DND-41 (cell line): ENCODE data around the gene EPHB2.

Experiments used
- ATAC-seq: fragments of 200-7000 bp; cut with Tn5 transposase; 3 replicates; pipeline ENCODE4 v1.9.1; 2021; ENCODE audit warnings: low read depth; ENCODE audit not compliant: insufficient read depth
- DNase-seq: peaks from one replicate; pipeline ENCODE4 v3.0.0-alpha.2; 2020
- H2AFZ ChIP-seq: 2 replicates; pipeline ENCODE4 v1.6.0; 2012; ENCODE audit warnings: low read depth, low read length
- H3K27ac ChIP-seq: 2 replicates; pipeline ENCODE4 v1.5.1; 2012; ENCODE audit warnings: low read length, inconsistent platforms
- H3K27me3 ChIP-seq: fragments of 200-600 bp; sonication (generic); 2 replicates; pipeline ENCODE4 v1.6.0; 2012; ENCODE audit warnings: low read length, mild to moderate bottlenecking, inconsistent platforms; ENCODE audit not compliant: insufficient read depth, poor library complexity
- H3K36me3 ChIP-seq: 2 replicates; pipeline ENCODE4 v1.5.1; 2012; ENCODE audit warnings: low read length, inconsistent platforms; ENCODE audit not compliant: insufficient read depth
- H3K4me1 ChIP-seq: 2 replicates; pipeline ENCODE4 v1.5.1; 2012; ENCODE audit warnings: mild to moderate bottlenecking, low read length; ENCODE audit not compliant: insufficient read depth
- H3K4me2 ChIP-seq: 2 replicates; pipeline ENCODE4 v1.6.0; 2012; ENCODE audit warnings: mild to moderate bottlenecking, moderate library complexity, low read length, inconsistent platforms; ENCODE audit not compliant: insufficient read depth
- H3K4me3 ChIP-seq, 2 experiments: fragments of 200-600 bp in 1 of 2; shearing (Covaris generic) in 1 of 2; 2 replicates each; pipeline ENCODE4 v1.5.1; 2012 to 2016; ENCODE audit warnings: inconsistent platforms in 2 of 2, low read length in 2 of 2, mild to moderate bottlenecking in 2 of 2, low read depth in 1 of 2, moderate library complexity in 1 of 2
- H3K79me2 ChIP-seq: 2 replicates; pipeline ENCODE4 v1.6.0; 2012; ENCODE audit warnings: low read length, inconsistent platforms; ENCODE audit not compliant: insufficient read depth
- H3K9ac ChIP-seq: 2 replicates; pipeline ENCODE4 v1.6.0; 2012; ENCODE audit warnings: low read depth, mild to moderate bottlenecking, inconsistent platforms, low read length, moderate library complexity
- H3K9me3 ChIP-seq: 2 replicates; pipeline ENCODE4 v1.5.1; 2012; ENCODE audit warnings: low read length, moderate library complexity, mild to moderate bottlenecking, inconsistent platforms; ENCODE audit not compliant: insufficient read depth, severe bottlenecking
- H4K20me1 ChIP-seq: 2 replicates; pipeline ENCODE4 v1.6.0; 2012; ENCODE audit warnings: low read length; ENCODE audit not compliant: insufficient read depth
- CTCF ChIP-seq: IDR thresholded peaks from 2 replicates; pipeline ENCODE4 v1.5.1; 2012; ENCODE audit warnings: borderline replicate concordance, low read length, moderate library complexity, mild to moderate bottlenecking; ENCODE audit not compliant: poor library complexity, severe bottlenecking; ENCODE audit errors: extremely low read depth
- EZH2 ChIP-seq: IDR thresholded peaks from 3 replicates; pipeline ENCODE4 v1.6.1; 2012; ENCODE audit warnings: borderline replicate concordance, low read depth, mild to moderate bottlenecking, moderate library complexity, low read length, inconsistent platforms; ENCODE audit not compliant: severe bottlenecking

The EPHB2 gene

GRCh38 chr1:22889213-22889827 lies 178.7 kb downstream of the EPHB2 start:
- H3K4me2 ChIP-seq, result no peak overlapping the region
- no peak for TF ChIP-seq EZH2
- peak; percentile 75 for TF ChIP-seq CTCF
- ATAC-seq, result peak; percentile 48; the same call in 1 of the 3 replicates
- H2AFZ ChIP-seq, result no peak overlapping the region
- H3K27me3 ChIP-seq, result peaks cover 12% of the 10 kb centered on the region
- H3K79me2 ChIP-seq, result no peaks in the 10 kb centered on the region
- H3K4me3 ChIP-seq, result no peak overlapping the region
- no peaks in the 10 kb centered on the region for H3K4me1 ChIP-seq
- H3K27ac ChIP-seq, result no peak overlapping the region
- DNase-seq, result no peak
- H3K36me3 ChIP-seq, result no peaks in the 10 kb centered on the region
- H4K20me1 ChIP-seq, result peaks cover 8% of the 10 kb centered on the region; the same call in 1 of the 2 replicates
- H3K9ac ChIP-seq, result no peak overlapping the region
- no peaks in the 10 kb centered on the region for H3K9me3 ChIP-seq

GRCh38 chr1:22892789-22893188 lies 182.2 kb downstream of the EPHB2 start:
- Histone ChIP-seq H3K79me2 (no peaks in the 10 kb centered on the region), H3K27me3 (peaks cover 15% of the 10 kb centered on the region), H3K9ac (no peak overlapping the region), H3K36me3 (no peaks in the 10 kb centered on the region), H3K4me1 (no peaks in the 10 kb centered on the region), H2AFZ (no peak overlapping the region), H3K9me3 (no peaks in the 10 kb centered on the region), H3K4me3 (no peak overlapping the region), H4K20me1 (no peaks in the 10 kb centered on the region), H3K27ac (no peak overlapping the region), H3K4me2 (no peak overlapping the region)
- ATAC-seq (no peak), DNase-seq (no peak)
- no peak for TF ChIP-seq EZH2
- TF ChIP-seq CTCF, result no peak

GRCh38 chr1:22893292-22893691 lies 182.7 kb downstream of the EPHB2 start:
- Histone ChIP-seq H3K27me3 (peaks cover 15% of the 10 kb centered on the region), H3K9ac (no peak overlapping the region), H3K4me1 (no peaks in the 10 kb centered on the region), H3K79me2 (no peaks in the 10 kb centered on the region), H3K36me3 (no peaks in the 10 kb centered on the region), H2AFZ (no peak overlapping the region), H4K20me1 (no peaks in the 10 kb centered on the region), H3K27ac (no peak overlapping the region), H3K4me2 (no peak overlapping the region), H3K9me3 (no peaks in the 10 kb centered on the region), H3K4me3 (no peak overlapping the region)
- ATAC-seq (no peak), DNase-seq (no peak)
- no peak for TF ChIP-seq EZH2
- TF ChIP-seq CTCF, result no peak

GRCh38 chr1:22895357-22895756 lies 184.7 kb downstream of the EPHB2 start:
- Histone ChIP-seq H4K20me1 (no peaks in the 10 kb centered on the region), H3K27ac (no peak overlapping the region), H3K9me3 (no peaks in the 10 kb centered on the region), H3K4me3 (no peak overlapping the region), H3K36me3 (no peaks in the 10 kb centered on the region), H3K79me2 (no peaks in the 10 kb centered on the region), H3K4me1 (no peaks in the 10 kb centered on the region), H2AFZ (no peak overlapping the region), H3K27me3 (peaks cover 5% of the 10 kb centered on the region), H3K4me2 (no peak overlapping the region), H3K9ac (no peak overlapping the region)
- no peak for DNase-seq
- no peak for ATAC-seq
- TF ChIP-seq EZH2 (no peak), CTCF (no peak)
